ENCODE results near the gene FAM83D.

Gene FAM83D

GRCh38 chr20:38889792-38890496 lies 36.3 kb upstream of the FAM83D start:
- DNase-seq (ENCODE audit: low spot score): no peak
- TF ChIP-seq CTCF (IDR thresholded peaks at IDR 0.05; ENCODE audit: extremely low read depth, insufficient read depth, missing control alignments): no peak
- in situ Hi-C loops (cut with MboI; ENCODE audit: low pct_unique_long_range_greater_than_20kb, low sequenced_read_pairs, unreplicated experiment): no loop called here

- TF ChIP-seq CTCF (IDR thresholded peaks at IDR 0.05; ENCODE audit: extremely low read depth, insufficient read depth, missing control alignments): no peak
- peak; percentile 39 for DNase-seq (ENCODE audit: low spot score)
- in situ Hi-C loops (cut with MboI; ENCODE audit: low pct_unique_long_range_greater_than_20kb, low sequenced_read_pairs, unreplicated experiment): no loop called here
Measured at GRCh38 chr20:38890497-38890818, 35.8 kb upstream of the FAM83D start.

GRCh38 chr20:38892091-38892981 lies 33.9 kb upstream of the FAM83D start:
- TF ChIP-seq CTCF (IDR thresholded peaks at IDR 0.05; ENCODE audit: extremely low read depth, insufficient read depth, missing control alignments): no peak
- peak; percentile 75 for DNase-seq (ENCODE audit: low spot score)
- in situ Hi-C loops (cut with MboI; ENCODE audit: low pct_unique_long_range_greater_than_20kb, low sequenced_read_pairs, unreplicated experiment): no loop called here

- no peak for TF ChIP-seq CTCF (IDR thresholded peaks at IDR 0.05; ENCODE audit: extremely low read depth, insufficient read depth, missing control alignments)
- peak; percentile 56 for DNase-seq (ENCODE audit: low spot score)
- in situ Hi-C loops (cut with MboI; ENCODE audit: low pct_unique_long_range_greater_than_20kb, low sequenced_read_pairs, unreplicated experiment): no loop called here
Measured at GRCh38 chr20:38893056-38893564, 33.1 kb upstream of the FAM83D start.

GRCh38 chr20:38893565-38894090 lies 32.6 kb upstream of the FAM83D start:
- in situ Hi-C loops (cut with MboI; ENCODE audit: low pct_unique_long_range_greater_than_20kb, low sequenced_read_pairs, unreplicated experiment): no loop called here
- peak; percentile 85 for DNase-seq (ENCODE audit: low spot score)
- TF ChIP-seq CTCF (IDR thresholded peaks at IDR 0.05; ENCODE audit: extremely low read depth, insufficient read depth, missing control alignments): peak; percentile 99

GRCh38 chr20:38894091-38894847 lies 31.9 kb upstream of the FAM83D start:
- DNase-seq (ENCODE audit: low spot score): no peak
- in situ Hi-C loops (cut with MboI; ENCODE audit: low pct_unique_long_range_greater_than_20kb, low sequenced_read_pairs, unreplicated experiment): no loop called here
- no peak for TF ChIP-seq CTCF (IDR thresholded peaks at IDR 0.05; ENCODE audit: extremely low read depth, insufficient read depth, missing control alignments)

All from GM13977 (cell line).